HG03139 (cell line): Measurements from ENCODE around the gene PLB1.

ENCODE experiments used
- ATAC-seq: cut with Tn5 transposase; IDR thresholded peaks from one replicate; pipeline ENCODE4 v1.9.1; 2021; ENCODE audit not compliant: unreplicated experiment

Gene PLB1

GRCh38 chr2:28623582-28624405 lies 127.9 kb downstream of the PLB1 start:
- no peak for ATAC-seq

DNA sequence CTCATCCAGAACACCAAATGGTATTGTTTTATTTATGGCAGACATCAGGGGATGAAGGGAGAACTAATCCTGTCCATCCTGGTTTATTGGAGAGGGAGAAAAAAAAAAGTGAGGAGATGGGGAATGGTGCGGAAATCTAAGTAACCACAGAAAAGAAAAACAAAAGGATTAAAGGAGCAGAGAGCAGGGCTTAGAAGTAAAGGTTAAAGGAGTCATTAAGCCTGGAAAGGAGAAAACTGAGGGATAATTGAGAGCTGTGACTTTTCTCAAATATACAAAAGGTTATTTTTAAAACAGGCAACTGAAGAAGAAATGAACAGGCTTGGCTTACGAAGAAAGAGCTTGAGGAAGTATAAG lies 128.6 kb downstream of the PLB1 start:
- no peak for ATAC-seq

DNA sequence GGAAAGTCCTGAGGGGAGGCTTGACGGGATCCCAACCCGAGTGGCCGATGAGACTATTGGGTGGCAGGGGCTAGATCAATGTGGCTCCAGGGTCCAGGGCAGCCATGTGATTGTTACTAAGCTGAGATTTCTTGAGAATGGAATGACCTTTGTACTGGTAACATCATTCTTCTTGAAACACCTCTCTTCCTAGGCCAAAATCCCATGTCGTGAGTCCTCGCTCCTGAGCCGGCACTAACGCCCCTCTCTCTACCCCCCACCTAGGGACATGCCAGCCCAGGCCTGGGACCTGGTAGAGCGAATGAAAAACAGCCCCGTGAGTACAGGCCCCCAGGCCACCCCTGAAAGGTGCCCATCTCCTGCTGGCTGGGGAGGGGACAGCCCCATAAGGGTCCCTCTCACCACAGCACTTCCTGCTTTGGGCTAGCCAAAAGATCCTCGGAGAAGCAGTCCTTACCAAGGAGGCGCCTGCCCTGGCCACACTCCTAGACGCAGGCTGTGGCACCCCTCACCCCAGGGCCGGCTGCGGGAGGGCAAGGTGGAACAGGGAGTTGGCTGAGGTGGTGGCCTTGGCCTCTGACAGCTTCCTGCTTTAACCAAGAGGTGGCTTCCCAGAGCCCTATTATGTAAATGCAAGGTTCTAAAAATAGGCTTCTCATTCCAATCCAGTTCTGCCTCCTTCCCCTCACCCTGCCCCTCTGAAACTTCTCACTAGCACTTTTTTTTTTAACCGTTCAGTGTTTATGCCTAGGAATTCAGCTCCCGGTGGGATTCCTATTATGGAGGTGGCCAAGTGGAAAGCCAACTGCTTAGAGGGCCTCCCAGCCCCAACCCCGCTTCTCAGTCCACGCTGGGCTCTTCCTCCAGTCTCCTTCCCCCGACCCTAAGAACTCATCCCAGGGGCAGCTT lies 129.2 kb downstream of the PLB1 start:
- no peak for ATAC-seq

DNA sequence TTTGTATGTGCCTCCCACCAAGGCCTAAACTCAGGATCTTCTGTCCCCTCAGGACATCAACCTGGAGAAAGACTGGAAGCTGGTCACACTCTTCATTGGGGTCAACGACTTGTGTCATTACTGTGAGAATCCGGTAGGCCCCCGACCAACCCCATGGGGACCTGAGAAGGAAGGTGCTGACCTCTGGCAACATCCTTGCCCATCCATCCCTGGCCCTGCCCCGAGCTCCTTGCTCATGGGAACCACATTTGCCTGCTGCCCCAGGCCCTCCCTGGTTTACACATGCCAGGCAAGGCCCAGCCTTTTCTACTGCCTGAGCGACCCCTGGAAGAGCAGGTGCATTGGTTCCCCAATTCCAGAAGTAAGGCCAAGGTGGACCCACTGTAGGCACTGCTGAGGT lies 130.5 kb downstream of the PLB1 start:
- no peak for ATAC-seq

GRCh38 chr2:28626891-28627421 lies 131.1 kb downstream of the PLB1 start:
- ATAC-seq, result no peak

- ATAC-seq, result no peak
These were observed 132.0 kb downstream of the PLB1 start for GRCh38 chr2:28627722-28628480.

DNA sequence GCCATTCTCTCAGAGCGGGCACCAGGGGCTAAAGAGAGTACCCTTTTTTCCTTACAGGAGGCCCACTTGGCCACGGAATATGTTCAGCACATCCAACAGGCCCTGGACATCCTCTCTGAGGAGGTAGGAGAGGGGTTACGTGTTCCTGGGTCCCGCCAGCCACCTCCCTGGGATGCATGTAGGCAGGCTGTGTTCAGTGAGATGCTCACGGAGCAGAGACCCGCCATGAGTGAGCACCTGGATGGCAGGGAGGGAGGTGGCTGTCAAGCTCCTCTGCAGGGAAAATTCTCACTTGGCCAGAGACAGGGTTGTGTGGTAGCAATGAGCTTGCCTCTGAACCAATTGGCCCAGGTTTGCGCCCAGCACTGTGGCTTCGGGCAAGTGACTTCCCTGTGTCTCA lies 132.6 kb downstream of the PLB1 start:
- no peak for ATAC-seq

DNA sequence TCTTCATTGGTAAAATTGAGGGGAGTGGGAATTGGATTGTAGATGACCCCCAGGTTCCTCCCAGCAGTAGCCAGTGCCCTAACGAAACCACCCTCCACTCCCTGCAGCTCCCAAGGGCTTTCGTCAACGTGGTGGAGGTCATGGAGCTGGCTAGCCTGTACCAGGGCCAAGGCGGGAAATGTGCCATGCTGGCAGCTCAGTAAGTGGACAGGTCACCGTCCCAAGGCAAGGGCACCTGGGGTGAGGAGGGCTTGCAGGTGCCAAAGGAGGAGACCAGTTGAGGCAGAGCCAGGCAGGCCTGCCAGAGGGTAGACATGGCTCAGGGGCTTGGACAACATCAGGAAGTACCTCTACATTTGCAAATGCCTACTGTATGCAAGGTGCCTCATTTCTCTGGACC lies 133.1 kb downstream of the PLB1 start:
- no peak for ATAC-seq

DNA sequence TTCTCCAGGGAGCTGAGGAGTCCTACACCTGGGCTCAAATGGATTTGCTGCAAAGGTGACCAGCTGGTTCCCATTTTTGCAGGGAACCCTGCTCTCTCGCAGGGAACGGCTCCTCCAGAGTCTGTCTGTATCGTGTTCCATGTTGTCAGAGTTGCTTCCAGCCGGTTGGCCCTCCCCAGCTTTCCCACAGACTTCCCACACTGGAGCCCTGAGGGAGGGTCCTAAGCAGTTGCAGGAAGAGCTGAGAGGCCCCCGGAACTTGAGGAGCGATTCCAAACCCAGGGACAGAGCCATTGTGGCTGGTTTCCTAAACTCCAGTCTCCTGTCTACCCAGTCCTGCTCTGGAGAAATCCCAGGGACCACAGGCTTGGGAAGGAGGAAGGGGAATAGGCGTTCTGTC lies 134.1 kb downstream of the PLB1 start:
- ATAC-seq, result no peak

GRCh38 chr2:28630341-28630740 lies 134.5 kb downstream of the PLB1 start:
- ATAC-seq, result no peak

- ATAC-seq, result no peak
These were observed 135.8 kb downstream of the PLB1 start for GRCh38 chr2:28631514-28632206.

- no peak for ATAC-seq
These were observed 136.9 kb downstream of the PLB1 start for GRCh38 chr2:28632791-28633190.

DNA sequence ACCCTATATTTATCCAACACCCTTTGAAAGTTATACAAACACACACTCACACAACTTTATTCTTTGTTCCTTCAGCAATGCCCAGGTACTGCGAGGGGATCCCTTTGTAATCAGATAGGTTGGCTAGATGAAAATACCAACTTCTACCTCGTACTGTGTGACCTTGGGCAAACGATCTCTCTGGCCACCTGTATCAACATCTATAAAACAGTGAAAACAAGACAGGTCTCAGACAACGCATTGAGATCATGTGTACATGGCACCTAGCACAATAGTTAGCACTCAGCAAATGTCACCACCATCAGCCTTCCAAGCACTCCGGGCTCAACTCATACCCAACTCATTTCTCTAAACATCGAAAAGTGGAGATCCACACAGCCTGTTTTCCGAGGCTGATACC lies 137.3 kb downstream of the PLB1 start:
- ATAC-seq, result no peak

GRCh38 chr2:28633746-28634145 lies 137.9 kb downstream of the PLB1 start:
- no peak for ATAC-seq

GRCh38 chr2:28635191-28635611 lies 139.3 kb downstream of the PLB1 start:
- ATAC-seq, result no peak

DNA sequence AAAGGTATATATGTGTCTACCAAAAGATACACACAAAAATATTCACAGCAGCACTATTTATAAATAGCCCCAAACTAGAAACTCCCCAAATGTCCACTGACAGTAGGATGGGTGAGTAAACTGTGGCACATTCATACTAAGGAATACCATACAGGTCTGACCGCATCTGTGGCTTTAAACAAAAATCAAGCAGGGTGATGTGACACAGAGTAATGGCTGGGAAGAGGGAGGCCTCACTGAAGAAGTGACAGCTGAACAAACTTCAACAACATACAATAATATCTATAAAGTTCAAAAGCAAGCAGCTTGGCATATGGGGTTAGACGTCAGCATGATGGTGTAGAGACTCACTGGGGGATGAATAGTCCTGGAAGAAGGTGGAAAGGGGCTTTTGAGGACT lies 140.6 kb downstream of the PLB1 start:
- no peak for ATAC-seq

GRCh38 chr2:28637066-28638047 lies 141.5 kb downstream of the PLB1 start:
- ATAC-seq, result no peak

DNA sequence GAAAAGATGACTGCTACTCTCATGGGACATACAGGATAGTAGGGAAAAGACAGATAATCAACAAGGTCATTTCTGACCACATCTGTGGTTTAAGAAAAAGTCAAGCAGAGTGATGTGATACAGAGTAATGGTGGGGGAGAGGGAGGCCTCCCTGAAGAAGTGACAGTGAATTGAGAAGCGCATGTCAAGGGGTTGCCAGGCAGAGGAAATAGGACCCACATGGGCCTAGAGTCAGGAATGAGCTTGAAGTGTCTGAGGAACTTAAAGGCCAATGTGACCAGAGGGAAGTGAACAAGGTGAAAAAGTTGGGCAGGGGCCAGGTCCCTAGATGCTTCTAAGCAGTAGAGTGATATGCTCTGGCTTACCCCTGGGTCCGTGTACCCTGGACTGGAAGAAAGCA lies 142.2 kb downstream of the PLB1 start:
- ATAC-seq, result no peak

GRCh38 chr2:28639092-28639691 lies 143.3 kb downstream of the PLB1 start:
- no peak for ATAC-seq
